Measurements from ENCODE around the gene ANKRD53.
A peak's percentile ranks its signal among the peaks of the same experiment; 100 is the strongest.
"Not testable (repeated sequence)": the region's sequence is repeated elsewhere in the genome, so short reads cannot be mapped to it uniquely, and the experiment has no call there.

The ANKRD53 gene

GRCh38 chr2:71023553-71024243 is 45.3 kb downstream of the ANKRD53 start:
- H3K36me3 ChIP-seq (ENCODE audit: low read depth); H3K27ac ChIP-seq (ENCODE audit: poor library complexity, severe bottlenecking); H3K4me1 ChIP-seq (ENCODE audit: insufficient read depth, poor library complexity, severe bottlenecking); DNase-seq (ENCODE audit: low spot score); H3K9me3 ChIP-seq (ENCODE audit: severe bottlenecking); ATAC-seq (ENCODE audit: low read depth); H3K4me3 ChIP-seq (ENCODE audit: severe bottlenecking); H3K27me3 ChIP-seq (ENCODE audit: insufficient read depth, poor library complexity, severe bottlenecking): not testable (repeated sequence)
- peak; percentile 56 for TF ChIP-seq CTCF (IDR thresholded peaks at IDR 0.05; ENCODE audit: poor library complexity, severe bottlenecking)
